ENCODE data around the gene ANO3. TPM values are rescaled to one million over a fixed set of nuclear protein-coding genes. Genes with fewer than 3 reads are reported as not detected.
"Not testable (repeated sequence)": the region's sequence is repeated elsewhere in the genome, so short reads cannot be mapped to it uniquely, and the experiment has no call there.

ANO3 gene
- total RNA-seq, 2 experiments from 2014 or later, result not detected

GRCh38 chr11:26623076-26623659 lies 291.2 kb downstream of the ANO3 start:
- H3K4me3 Mint-ChIP-seq, result no peak overlapping the region
- H3K4me1 Mint-ChIP-seq (ENCODE audit: low read depth), result no peaks in the 10 kb centered on the region
- no peaks in the 10 kb centered on the region for H3K36me3 Mint-ChIP-seq (ENCODE audit: low read depth)
- no peak overlapping the region for H3K27ac Mint-ChIP-seq
- no peak for DNase-seq
- peaks cover 2% of the 10 kb centered on the region for H3K9me3 Mint-ChIP-seq
- H3K27me3 Mint-ChIP-seq (ENCODE audit: low read depth), result no peaks in the 10 kb centered on the region
- intact Hi-C loops (cut with micrococcal nuclease), result no loop called here
- CTCF ChIA-PET, result no interaction called here

DNA sequence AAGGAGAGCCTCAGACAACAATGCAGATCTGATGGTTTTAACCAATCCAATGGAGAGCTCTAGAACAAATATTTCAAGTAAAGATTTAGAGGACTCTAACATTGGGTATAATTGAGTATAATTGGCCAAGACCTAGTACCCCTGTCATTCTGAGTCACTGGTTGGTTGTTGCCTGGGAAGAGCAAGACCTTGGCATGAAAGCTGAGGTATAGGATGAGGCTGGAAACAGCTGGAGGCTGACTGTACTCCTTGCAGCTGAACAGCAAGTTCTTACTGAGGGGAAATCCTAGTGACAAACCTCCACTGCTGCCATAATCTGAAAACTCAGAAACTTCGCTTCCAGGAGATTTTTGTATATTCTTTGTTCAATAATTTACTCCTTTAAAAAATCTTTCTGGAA lies 294.4 kb downstream of the ANO3 start:
- intact Hi-C loops (cut with micrococcal nuclease), result no loop called here
- CTCF ChIA-PET, result no interaction called here
- Mint-ChIP-seq H3K27me3 (ENCODE audit: low read depth) (no peaks in the 10 kb centered on the region), H3K36me3 (ENCODE audit: low read depth) (no peaks in the 10 kb centered on the region), H3K27ac (no peak overlapping the region), H3K4me3 (no peak overlapping the region), H3K9me3 (peaks cover 2% of the 10 kb centered on the region), H3K4me1 (ENCODE audit: low read depth) (no peaks in the 10 kb centered on the region)
- no peak for DNase-seq

DNA sequence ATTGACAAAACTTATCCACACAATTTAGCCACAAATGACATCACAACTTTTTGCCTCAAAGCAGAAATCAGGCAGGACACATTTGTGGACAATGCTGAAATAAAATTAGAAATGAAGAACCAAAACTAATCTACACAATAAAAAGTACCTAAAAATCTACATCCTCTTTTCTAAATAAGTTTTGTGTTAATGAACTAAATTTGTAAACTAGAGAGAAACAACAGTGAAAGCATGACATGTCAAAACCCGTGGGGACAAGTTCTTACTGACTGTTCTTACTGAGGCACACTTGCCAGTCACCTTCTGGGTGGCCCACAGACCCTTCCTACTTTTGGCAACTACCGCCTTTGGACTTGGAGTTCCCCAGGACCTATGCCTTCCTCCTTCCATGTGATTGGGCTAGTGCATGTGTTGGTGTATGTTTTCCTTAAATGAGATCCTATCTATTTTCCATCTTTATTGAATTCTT lies 300.8 kb downstream of the ANO3 start:
- Mint-ChIP-seq H3K36me3 (ENCODE audit: low read depth) (no peaks in the 10 kb centered on the region), H3K27me3 (ENCODE audit: low read depth) (no peaks in the 10 kb centered on the region), H3K4me3 (no peak overlapping the region), H3K9me3 (peaks cover 1% of the 10 kb centered on the region), H3K4me1 (ENCODE audit: low read depth) (no peaks in the 10 kb centered on the region), H3K27ac (no peak overlapping the region)
- DNase-seq, result no peak
- CTCF ChIA-PET, result no interaction called here
- intact Hi-C loops (cut with micrococcal nuclease), result no loop called here

DNA sequence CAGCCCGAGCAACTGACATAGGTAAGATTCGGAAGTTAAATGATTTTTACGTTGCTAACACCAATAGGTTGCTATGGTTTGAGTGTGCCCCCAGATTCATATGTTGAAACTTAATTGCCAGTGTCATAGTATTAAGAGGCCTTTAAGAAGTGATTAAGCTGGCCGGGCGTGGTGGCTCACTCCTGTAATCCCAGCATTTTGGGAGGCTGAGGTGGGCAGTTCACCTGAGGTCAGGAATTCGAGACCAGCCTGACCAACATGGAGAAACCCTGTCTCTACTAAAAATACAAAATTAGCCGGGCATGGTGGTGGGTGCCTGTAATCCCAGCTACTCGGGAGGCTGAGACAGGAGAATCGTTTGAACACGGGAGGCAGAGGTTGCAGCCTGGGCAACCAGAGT lies 311.4 kb downstream of the ANO3 start:
- intact Hi-C loops (cut with micrococcal nuclease); H3K36me3 Mint-ChIP-seq (ENCODE audit: low read depth); CTCF ChIA-PET; DNase-seq; H3K4me3 Mint-ChIP-seq; H3K27ac Mint-ChIP-seq; H3K27me3 Mint-ChIP-seq (ENCODE audit: low read depth); H3K9me3 Mint-ChIP-seq; H3K4me1 Mint-ChIP-seq (ENCODE audit: low read depth): not testable (repeated sequence)

- Mint-ChIP-seq H3K27me3 (ENCODE audit: low read depth) (no peaks in the 10 kb centered on the region), H3K9me3 (no peaks in the 10 kb centered on the region), H3K4me3 (no peak overlapping the region), H3K36me3 (ENCODE audit: low read depth) (no peaks in the 10 kb centered on the region), H3K27ac (no peak overlapping the region), H3K4me1 (ENCODE audit: low read depth) (no peaks in the 10 kb centered on the region)
- DNase-seq, result peak; percentile 45
- intact Hi-C loops (cut with micrococcal nuclease), result loop anchor here (2.0 kb wide), 2 partner anchors 353 to 363 kb away; no protein-coding TSS in a partner anchor
- CTCF ChIA-PET, result no interaction called here
These were observed 318.0 kb downstream of the ANO3 start for GRCh38 chr11:26649884-26650283.

DNA sequence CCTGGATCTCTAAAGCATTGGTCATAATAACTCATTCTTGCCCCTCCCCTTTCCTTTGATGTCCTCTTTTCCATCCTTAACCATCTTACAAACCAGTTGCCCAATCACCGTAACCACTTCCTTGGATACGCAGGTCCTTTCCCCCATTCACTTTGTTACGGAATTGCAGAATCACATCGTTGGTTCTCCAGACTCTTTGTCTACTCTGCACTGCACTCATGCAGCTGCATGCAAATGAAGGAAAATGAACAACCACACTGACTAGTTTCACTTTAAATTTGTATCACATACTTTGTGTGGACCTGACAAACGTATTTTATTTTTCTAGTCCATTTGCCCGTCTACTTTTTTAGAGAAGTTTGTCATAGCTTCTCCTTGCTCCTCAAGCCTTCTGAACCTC lies 320.0 kb downstream of the ANO3 start:
- Mint-ChIP-seq H3K4me1 (ENCODE audit: low read depth) (no peaks in the 10 kb centered on the region), H3K36me3 (ENCODE audit: low read depth) (no peaks in the 10 kb centered on the region), H3K27me3 (ENCODE audit: low read depth) (no peaks in the 10 kb centered on the region), H3K9me3 (no peaks in the 10 kb centered on the region), H3K27ac (no peak overlapping the region), H3K4me3 (no peak overlapping the region)
- intact Hi-C loops (cut with micrococcal nuclease), result loop anchor here (2.0 kb wide), 1 partner anchor 355 kb away; no protein-coding TSS in a partner anchor
- CTCF ChIA-PET, result no interaction called here
- no peak for DNase-seq

DNA sequence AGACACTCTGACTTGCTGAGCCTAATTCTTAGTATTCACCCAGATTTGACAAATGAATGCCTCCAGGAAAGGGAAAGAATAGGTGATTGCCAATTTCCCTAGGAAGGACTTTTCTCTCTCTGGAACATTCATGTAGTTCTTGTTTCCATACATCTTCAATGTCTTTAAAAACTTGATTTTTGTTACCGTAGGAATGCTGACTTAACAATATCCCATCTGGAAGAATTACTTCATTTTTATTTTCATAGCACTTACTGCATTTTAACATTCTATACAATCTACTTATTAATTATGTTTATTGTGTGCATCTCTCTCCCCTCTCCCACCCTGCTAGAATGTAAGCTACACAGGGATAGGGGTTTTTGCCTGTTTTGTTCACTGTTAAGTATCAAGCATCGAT lies 323.4 kb downstream of the ANO3 start:
- no peak overlapping the region for H3K27ac Mint-ChIP-seq
- peaks cover 2% of the 10 kb centered on the region for H3K9me3 Mint-ChIP-seq
- no peaks in the 10 kb centered on the region for H3K27me3 Mint-ChIP-seq (ENCODE audit: low read depth)
- CTCF ChIA-PET, result no interaction called here
- DNase-seq, result no peak
- H3K4me3 Mint-ChIP-seq, result no peak overlapping the region
- no peaks in the 10 kb centered on the region for H3K36me3 Mint-ChIP-seq (ENCODE audit: low read depth)
- H3K4me1 Mint-ChIP-seq (ENCODE audit: low read depth), result no peaks in the 10 kb centered on the region
- intact Hi-C loops (cut with micrococcal nuclease), result no loop called here

- H3K27ac Mint-ChIP-seq, result no peak overlapping the region
- DNase-seq, result no peak
- CTCF ChIA-PET, result no interaction called here
- no peaks in the 10 kb centered on the region for H3K36me3 Mint-ChIP-seq (ENCODE audit: low read depth)
- H3K27me3 Mint-ChIP-seq (ENCODE audit: low read depth), result no peaks in the 10 kb centered on the region
- peaks cover 2% of the 10 kb centered on the region for H3K9me3 Mint-ChIP-seq
- intact Hi-C loops (cut with micrococcal nuclease), result no loop called here
- H3K4me1 Mint-ChIP-seq (ENCODE audit: low read depth), result no peaks in the 10 kb centered on the region
- no peak overlapping the region for H3K4me3 Mint-ChIP-seq
These were observed 331.0 kb downstream of the ANO3 start for GRCh38 chr11:26662916-26663315.

GRCh38 chr11:26665036-26665435 lies 333.1 kb downstream of the ANO3 start:
- intact Hi-C loops (cut with micrococcal nuclease), result no loop called here
- no peak overlapping the region for H3K4me3 Mint-ChIP-seq
- H3K27ac Mint-ChIP-seq, result no peak overlapping the region
- peaks cover 4% of the 10 kb centered on the region for H3K9me3 Mint-ChIP-seq
- H3K27me3 Mint-ChIP-seq (ENCODE audit: low read depth), result no peaks in the 10 kb centered on the region
- CTCF ChIA-PET, result no interaction called here
- no peaks in the 10 kb centered on the region for H3K36me3 Mint-ChIP-seq (ENCODE audit: low read depth)
- DNase-seq, result no peak
- no peaks in the 10 kb centered on the region for H3K4me1 Mint-ChIP-seq (ENCODE audit: low read depth)

GRCh38 chr11:26665946-26666345 lies 334.0 kb downstream of the ANO3 start:
- Mint-ChIP-seq H3K4me3 (no peak overlapping the region), H3K4me1 (ENCODE audit: low read depth) (no peaks in the 10 kb centered on the region), H3K27me3 (ENCODE audit: low read depth) (no peaks in the 10 kb centered on the region), H3K9me3 (peaks cover 2% of the 10 kb centered on the region), H3K36me3 (ENCODE audit: low read depth) (no peaks in the 10 kb centered on the region), H3K27ac (no peak overlapping the region)
- DNase-seq, result no peak
- intact Hi-C loops (cut with micrococcal nuclease), result no loop called here
- CTCF ChIA-PET, result no interaction called here

DNA sequence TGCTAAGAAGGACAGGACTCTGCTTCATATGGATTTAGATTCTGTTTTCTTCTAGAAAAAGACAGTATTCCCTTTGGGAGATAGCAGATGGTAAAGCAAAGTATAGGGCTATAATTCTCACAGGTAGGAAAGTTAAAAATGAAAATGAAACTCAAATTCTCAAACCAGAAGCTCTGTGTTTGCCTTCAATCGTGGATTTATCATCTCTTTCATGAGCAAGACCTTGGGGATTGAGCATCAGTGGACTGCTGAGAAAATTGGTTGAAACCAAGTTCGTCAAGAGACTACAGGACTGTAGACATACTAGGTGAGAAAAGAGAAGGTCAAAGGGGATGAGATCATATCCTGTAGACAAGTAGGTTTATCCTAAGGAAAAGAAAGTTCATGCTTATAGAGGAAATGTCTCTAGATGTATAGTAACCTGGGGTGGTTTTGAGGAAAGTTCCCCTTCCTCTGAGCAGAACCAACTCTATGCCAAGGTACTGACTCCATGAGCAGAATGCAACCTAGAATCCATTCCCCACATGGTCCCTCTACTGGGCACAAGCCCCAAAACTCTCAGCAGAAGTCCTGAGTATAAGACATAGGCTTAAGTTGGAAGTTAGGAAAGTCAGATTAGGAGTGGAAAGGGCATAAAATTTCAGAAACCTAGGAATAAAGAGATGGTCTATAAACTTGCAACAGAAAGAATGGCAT lies 343.5 kb downstream of the ANO3 start:
- CTCF ChIA-PET, result interaction anchor here (0.6 kb wide), 1 partner anchor 32 kb away, joined by 3 read pairs; no protein-coding TSS in a partner anchor
- intact Hi-C loops (cut with micrococcal nuclease), result no loop called here
- DNase-seq, result no peak
- H3K4me3 Mint-ChIP-seq, result no peak overlapping the region
- no peaks in the 10 kb centered on the region for H3K36me3 Mint-ChIP-seq (ENCODE audit: low read depth)
- H3K27ac Mint-ChIP-seq, result no peak overlapping the region
- H3K9me3 Mint-ChIP-seq, result no peaks in the 10 kb centered on the region
- H3K4me1 Mint-ChIP-seq (ENCODE audit: low read depth), result no peaks in the 10 kb centered on the region
- H3K27me3 Mint-ChIP-seq (ENCODE audit: low read depth), result no peaks in the 10 kb centered on the region

- Mint-ChIP-seq H3K27ac (no peak overlapping the region), H3K4me3 (no peak overlapping the region), H3K4me1 (ENCODE audit: low read depth) (no peaks in the 10 kb centered on the region), H3K27me3 (ENCODE audit: low read depth) (no peaks in the 10 kb centered on the region), H3K9me3 (no peaks in the 10 kb centered on the region), H3K36me3 (ENCODE audit: low read depth) (no peaks in the 10 kb centered on the region)
- DNase-seq, result no peak
- CTCF ChIA-PET, result no interaction called here
- intact Hi-C loops (cut with micrococcal nuclease), result no loop called here
These were observed 344.7 kb downstream of the ANO3 start for GRCh38 chr11:26676641-26677040.

DNA sequence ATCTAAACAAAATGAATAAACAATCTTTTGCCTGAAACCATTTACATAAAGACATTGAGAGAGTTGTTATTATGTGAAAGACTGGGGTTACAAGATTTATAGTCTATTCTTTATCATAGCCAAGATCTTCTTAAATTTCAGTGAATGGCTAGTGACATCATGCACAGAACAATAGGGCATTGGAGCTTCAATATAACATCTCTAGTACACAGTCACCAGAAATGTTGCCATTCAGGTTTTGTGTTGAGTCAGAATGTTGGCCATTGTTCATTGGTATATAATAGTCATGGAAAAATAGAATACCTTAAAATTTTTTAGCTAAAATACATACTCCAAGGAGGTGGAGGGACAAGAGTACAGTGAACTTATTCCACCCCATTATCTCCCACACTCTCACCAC lies 345.6 kb downstream of the ANO3 start:
- CTCF ChIA-PET, result no interaction called here
- H3K27me3 Mint-ChIP-seq (ENCODE audit: low read depth), result no peaks in the 10 kb centered on the region
- no peak for DNase-seq
- no peaks in the 10 kb centered on the region for H3K36me3 Mint-ChIP-seq (ENCODE audit: low read depth)
- H3K4me3 Mint-ChIP-seq, result no peak overlapping the region
- H3K4me1 Mint-ChIP-seq (ENCODE audit: low read depth), result no peaks in the 10 kb centered on the region
- H3K27ac Mint-ChIP-seq, result no peak overlapping the region
- intact Hi-C loops (cut with micrococcal nuclease), result no loop called here
- H3K9me3 Mint-ChIP-seq, result no peaks in the 10 kb centered on the region

All from activated naive CD4-positive, alpha-beta T cell treated with anti-CD3 and anti-CD28 coated beads for 36 hours (primary cell).